ENCODE results near the gene CREB5.

Gene CREB5

GRCh38 chr7:28432105-28432504 is 19.8 kb downstream of the CREB5 start:
- Histone ChIP-seq H3K27ac (ENCODE audit: poor library complexity, severe bottlenecking) (no peak overlapping the region), H3K27me3 (ENCODE audit: insufficient read depth, poor library complexity, severe bottlenecking) (no peaks in the 10 kb centered on the region), H3K4me3 (ENCODE audit: severe bottlenecking) (no peak overlapping the region), H3K9me3 (ENCODE audit: severe bottlenecking) (no peaks in the 10 kb centered on the region), H3K4me1 (ENCODE audit: insufficient read depth, poor library complexity, severe bottlenecking) (no peaks in the 10 kb centered on the region), H3K36me3 (ENCODE audit: low read depth) (no peaks in the 10 kb centered on the region)
- DNase-seq (ENCODE audit: low spot score) (no peak), ATAC-seq (ENCODE audit: low read depth) (no peak)
- TF ChIP-seq CTCF (IDR thresholded peaks at IDR 0.05; ENCODE audit: poor library complexity, severe bottlenecking) = no peak

- Histone ChIP-seq H3K36me3 (ENCODE audit: low read depth) (no peaks in the 10 kb centered on the region), H3K27ac (ENCODE audit: poor library complexity, severe bottlenecking) (no peak overlapping the region), H3K4me3 (ENCODE audit: severe bottlenecking) (no peak overlapping the region), H3K4me1 (ENCODE audit: insufficient read depth, poor library complexity, severe bottlenecking) (no peaks in the 10 kb centered on the region), H3K9me3 (ENCODE audit: severe bottlenecking) (no peaks in the 10 kb centered on the region), H3K27me3 (ENCODE audit: insufficient read depth, poor library complexity, severe bottlenecking) (peaks cover 5% of the 10 kb centered on the region)
- no peak for DNase-seq (ENCODE audit: low spot score)
- ATAC-seq (ENCODE audit: low read depth) = no peak
- no peak for TF ChIP-seq CTCF (IDR thresholded peaks at IDR 0.05; ENCODE audit: poor library complexity, severe bottlenecking)
These were observed 20.7 kb downstream of the CREB5 start for GRCh38 chr7:28433039-28433438.

- no peak for DNase-seq (ENCODE audit: low spot score)
- ATAC-seq (ENCODE audit: low read depth) = no peak
- H3K9me3 ChIP-seq (ENCODE audit: severe bottlenecking) = no peaks in the 10 kb centered on the region
These were observed 21.4 kb downstream of the CREB5 start for GRCh38 chr7:28433699-28434219.

GRCh38 chr7:28434510-28434909 is 22.2 kb downstream of the CREB5 start:
- Histone ChIP-seq H3K4me1 (ENCODE audit: insufficient read depth, poor library complexity, severe bottlenecking) (no peaks in the 10 kb centered on the region), H3K27ac (ENCODE audit: poor library complexity, severe bottlenecking) (no peak overlapping the region), H3K27me3 (ENCODE audit: insufficient read depth, poor library complexity, severe bottlenecking) (peaks cover 15% of the 10 kb centered on the region), H3K36me3 (ENCODE audit: low read depth) (no peaks in the 10 kb centered on the region), H3K9me3 (ENCODE audit: severe bottlenecking) (no peaks in the 10 kb centered on the region), H3K4me3 (ENCODE audit: severe bottlenecking) (no peak overlapping the region)
- DNase-seq (ENCODE audit: low spot score) (no peak), ATAC-seq (ENCODE audit: low read depth) (no peak)
- no peak for TF ChIP-seq CTCF (IDR thresholded peaks at IDR 0.05; ENCODE audit: poor library complexity, severe bottlenecking)

More at GRCh38 chr7:28433699-28434219, 21.4 kb downstream of the CREB5 start:
- Histone ChIP-seq H3K4me1 (ENCODE audit: insufficient read depth, poor library complexity, severe bottlenecking) (no peaks in the 10 kb centered on the region), H3K27ac (ENCODE audit: poor library complexity, severe bottlenecking) (no peak overlapping the region), H3K27me3 (ENCODE audit: insufficient read depth, poor library complexity, severe bottlenecking) (peaks cover 10% of the 10 kb centered on the region), H3K36me3 (ENCODE audit: low read depth) (no peaks in the 10 kb centered on the region), H3K4me3 (ENCODE audit: severe bottlenecking) (no peak overlapping the region)
- TF ChIP-seq CTCF (IDR thresholded peaks at IDR 0.05; ENCODE audit: poor library complexity, severe bottlenecking) = no peak

GRCh38 chr7:28435152-28435551 is 22.8 kb downstream of the CREB5 start:
- no peaks in the 10 kb centered on the region for H3K4me1 ChIP-seq (ENCODE audit: insufficient read depth, poor library complexity, severe bottlenecking)
- H3K4me3 ChIP-seq (ENCODE audit: severe bottlenecking) = no peak overlapping the region
- DNase-seq (ENCODE audit: low spot score) (no peak), ATAC-seq (ENCODE audit: low read depth) (no peak)
- H3K36me3 ChIP-seq (ENCODE audit: low read depth) = no peaks in the 10 kb centered on the region
- no peak for TF ChIP-seq CTCF (IDR thresholded peaks at IDR 0.05; ENCODE audit: poor library complexity, severe bottlenecking)
- H3K9me3 ChIP-seq (ENCODE audit: severe bottlenecking) = no peaks in the 10 kb centered on the region
- H3K27ac ChIP-seq (ENCODE audit: poor library complexity, severe bottlenecking) = no peak overlapping the region
- peaks cover 17% of the 10 kb centered on the region for H3K27me3 ChIP-seq (ENCODE audit: insufficient read depth, poor library complexity, severe bottlenecking)

Data from RWPE2 (cell line).